BLaER1 (cell line): ENCODE data around the gene ARHGEF1.

Experiments used
- H3K27ac ChIP-seq: shearing (Covaris generic); formaldehyde crosslinking; 2 replicates; pipeline ENCODE4 v1.8.1; 2022
- H3K27me3 ChIP-seq: shearing (Covaris generic); formaldehyde crosslinking; 2 replicates; pipeline ENCODE4 v1.8.1; 2022
- H3K36me3 ChIP-seq: shearing (Covaris generic); formaldehyde crosslinking; 2 replicates; pipeline ENCODE4 v1.8.1; 2022
- H3K4me1 ChIP-seq: shearing (Covaris generic); formaldehyde crosslinking; 2 replicates; pipeline ENCODE4 v1.8.1; 2022
- H3K4me2 ChIP-seq: shearing (Covaris generic); formaldehyde crosslinking; 2 replicates; pipeline ENCODE4 v1.8.1; 2022
- H3K4me3 ChIP-seq: shearing (Covaris generic); formaldehyde crosslinking; 2 replicates; pipeline ENCODE4 v1.8.1; 2022
- H3K9ac ChIP-seq: shearing (Covaris generic); formaldehyde crosslinking; 2 replicates; pipeline ENCODE4 v1.8.1; 2022
- H3K9me3 ChIP-seq: shearing (Covaris generic); formaldehyde crosslinking; 2 replicates; pipeline ENCODE4 v1.8.1; 2022
- H4K20me1 ChIP-seq: shearing (Covaris generic); formaldehyde crosslinking; 2 replicates; pipeline ENCODE4 v1.8.1; 2022
- Cebpa-rat ChIP-seq: shearing (Covaris generic); IDR thresholded peaks from 2 replicates; pipeline ENCODE4 v1.8.1; 2022

Gene ARHGEF1

GRCh38 chr19:41893899-41894298, 10.9 kb downstream of the ARHGEF1 start:
- peaks cover 41% of the 10 kb centered on the region for H3K4me1 ChIP-seq
- no peak for TF ChIP-seq Cebpa-rat

GRCh38 chr19:41894350-41894749, 11.4 kb downstream of the ARHGEF1 start:
- peaks cover 56% of the 10 kb centered on the region for H4K20me1 ChIP-seq
- H3K4me1 ChIP-seq = peaks cover 36% of the 10 kb centered on the region
- H3K27ac ChIP-seq = peak overlapping the region; percentile 30; the same call in 1 of the 2 replicates
- TF ChIP-seq Cebpa-rat = no peak
- H3K27me3 ChIP-seq = no peaks in the 10 kb centered on the region
- H3K4me3 ChIP-seq = no peak overlapping the region
- peaks cover 82% of the 10 kb centered on the region for H3K36me3 ChIP-seq
- H3K9ac ChIP-seq = no peak overlapping the region
- H3K4me2 ChIP-seq = 0 out of 2 replicates have a peak overlapping the region, but pooled peaks have one; percentile 9
- H3K9me3 ChIP-seq = no peaks in the 10 kb centered on the region

More at GRCh38 chr19:41893899-41894298, 10.9 kb downstream of the ARHGEF1 start:
- no peak overlapping the region for H3K9ac ChIP-seq
- peaks cover 82% of the 10 kb centered on the region for H3K36me3 ChIP-seq
- H4K20me1 ChIP-seq = peaks cover 57% of the 10 kb centered on the region
- H3K27me3 ChIP-seq = no peaks in the 10 kb centered on the region
- 0 out of 2 replicates have a peak overlapping the region, but pooled peaks have one; percentile 9 for H3K4me2 ChIP-seq
- H3K9me3 ChIP-seq = no peaks in the 10 kb centered on the region
- H3K27ac ChIP-seq = peak overlapping the region; percentile 30; the same call in 1 of the 2 replicates
- no peak overlapping the region for H3K4me3 ChIP-seq

- Histone ChIP-seq H3K27me3 (no peaks in the 10 kb centered on the region), H4K20me1 (peaks cover 51% of the 10 kb centered on the region), H3K36me3 (peaks cover 82% of the 10 kb centered on the region), H3K9ac (no peak overlapping the region), H3K4me3 (no peak overlapping the region), H3K27ac (peak overlapping the region; percentile 13; the same call in 1 of the 2 replicates), H3K4me1 (peaks cover 27% of the 10 kb centered on the region), H3K4me2 (no peak overlapping the region), H3K9me3 (no peaks in the 10 kb centered on the region)
- TF ChIP-seq Cebpa-rat = no peak
These were observed 13.0 kb downstream of the ARHGEF1 start for GRCh38 chr19:41895745-41896580.

- H3K27ac ChIP-seq = 0 out of 2 replicates have a peak overlapping the region, but pooled peaks have one; percentile 13
- no peak for TF ChIP-seq Cebpa-rat
- H3K9ac ChIP-seq = no peak overlapping the region
- H3K9me3 ChIP-seq = no peaks in the 10 kb centered on the region
- H3K4me2 ChIP-seq = no peak overlapping the region
- H3K36me3 ChIP-seq = peaks cover 82% of the 10 kb centered on the region
- peaks cover 46% of the 10 kb centered on the region for H4K20me1 ChIP-seq
- H3K4me1 ChIP-seq = peaks cover 21% of the 10 kb centered on the region
- H3K4me3 ChIP-seq = no peak overlapping the region
- H3K27me3 ChIP-seq = no peaks in the 10 kb centered on the region
These were observed 13.6 kb downstream of the ARHGEF1 start for GRCh38 chr19:41896581-41896942.

- Histone ChIP-seq H3K4me3 (no peak overlapping the region), H3K27ac (no peak overlapping the region), H3K4me1 (peaks cover 15% of the 10 kb centered on the region), H3K27me3 (no peaks in the 10 kb centered on the region), H4K20me1 (peaks cover 45% of the 10 kb centered on the region), H3K36me3 (peaks cover 82% of the 10 kb centered on the region), H3K9me3 (no peaks in the 10 kb centered on the region), H3K9ac (no peak overlapping the region), H3K4me2 (no peak overlapping the region)
- no peak for TF ChIP-seq Cebpa-rat
These were observed 14.2 kb downstream of the ARHGEF1 start for GRCh38 chr19:41897181-41897580.

- no peak for TF ChIP-seq Cebpa-rat
- no peak overlapping the region for H3K27ac ChIP-seq
- H3K27me3 ChIP-seq = no peaks in the 10 kb centered on the region
- peaks cover 82% of the 10 kb centered on the region for H3K36me3 ChIP-seq
- H3K4me2 ChIP-seq = no peak overlapping the region
- H3K9me3 ChIP-seq = no peaks in the 10 kb centered on the region
- peaks cover 9% of the 10 kb centered on the region for H3K4me1 ChIP-seq
- H3K4me3 ChIP-seq = no peak overlapping the region
- H3K9ac ChIP-seq = no peak overlapping the region
- peaks cover 45% of the 10 kb centered on the region for H4K20me1 ChIP-seq
These were observed 14.8 kb downstream of the ARHGEF1 start for GRCh38 chr19:41897820-41898219.

GRCh38 chr19:41898235-41898634, 15.3 kb downstream of the ARHGEF1 start:
- peaks cover 6% of the 10 kb centered on the region; the same call in 1 of the 2 replicates for H3K4me1 ChIP-seq
- H3K27ac ChIP-seq = no peak overlapping the region
- no peak overlapping the region for H3K4me3 ChIP-seq
- H3K36me3 ChIP-seq = peaks cover 84% of the 10 kb centered on the region
- H3K9ac ChIP-seq = no peak overlapping the region
- no peaks in the 10 kb centered on the region for H3K9me3 ChIP-seq
- peaks cover 48% of the 10 kb centered on the region for H4K20me1 ChIP-seq
- H3K4me2 ChIP-seq = no peak overlapping the region
- no peaks in the 10 kb centered on the region for H3K27me3 ChIP-seq
- no peak for TF ChIP-seq Cebpa-rat

GRCh38 chr19:41901707-41902360, 18.9 kb downstream of the ARHGEF1 start:
- Histone ChIP-seq H3K36me3 (peaks cover 94% of the 10 kb centered on the region), H3K4me3 (no peak overlapping the region), H3K9me3 (no peaks in the 10 kb centered on the region), H3K27me3 (no peaks in the 10 kb centered on the region), H3K4me1 (no peaks in the 10 kb centered on the region), H3K9ac (no peak overlapping the region), H3K4me2 (no peak overlapping the region), H4K20me1 (peaks cover 63% of the 10 kb centered on the region), H3K27ac (no peak overlapping the region)
- no peak for TF ChIP-seq Cebpa-rat

- Histone ChIP-seq H3K4me1 (no peaks in the 10 kb centered on the region), H3K27me3 (no peaks in the 10 kb centered on the region), H3K4me2 (no peak overlapping the region), H4K20me1 (peaks cover 68% of the 10 kb centered on the region), H3K9me3 (no peaks in the 10 kb centered on the region), H3K4me3 (no peak overlapping the region), H3K36me3 (peaks cover 100% of the 10 kb centered on the region), H3K27ac (no peak overlapping the region), H3K9ac (no peak overlapping the region)
- TF ChIP-seq Cebpa-rat = no peak
These were observed 19.6 kb downstream of the ARHGEF1 start for GRCh38 chr19:41902594-41902993.
